Measurements from ENCODE around the gene EFCAB7. TPM values are rescaled to one million over a fixed set of nuclear protein-coding genes. Genes with fewer than 3 reads are reported as not detected.

The EFCAB7 gene
- total and polyA plus RNA-seq, 2 of the 8 experiments (the other 6 are each of a cell fraction or from before 2014, with no cell fraction given), result 1.1 to 3.1 TPM

DNA sequence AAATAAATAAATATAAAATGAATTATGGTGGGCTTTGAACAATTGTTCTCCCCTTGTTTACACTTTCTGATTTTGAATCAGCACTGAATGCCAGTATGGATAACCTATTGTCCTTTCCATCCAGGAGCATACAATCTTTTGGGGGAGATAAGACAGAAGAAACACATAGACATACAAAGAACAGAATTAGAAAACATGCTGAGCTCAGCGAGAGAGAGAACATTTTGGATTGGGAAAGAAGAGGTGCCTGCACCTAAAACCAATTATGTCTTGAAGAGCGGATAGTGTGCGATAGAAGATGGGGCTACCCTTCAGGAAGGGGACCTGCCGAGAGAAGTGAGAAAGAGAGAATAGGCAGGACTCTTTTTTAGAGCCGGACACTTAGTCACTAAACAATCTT is 76.5 kb downstream of the EFCAB7 start:
- no peak overlapping the region for H2BK120ac ChIP-seq (replicated peaks; ENCODE audit: low read depth, low read length)
- H2BK20ac ChIP-seq (ENCODE audit: low read length), result no peak overlapping the region
- 93% methylated on average over 5 of the region's 5 CpGs; no CpG with 5 or more reads in 1 of the 2 experiments for WGBS, 2 experiments (ENCODE audit: extremely low coverage in 1 of 2, insufficient coverage in 1 of 2, insufficient read length in 1 of 2, insufficient replicate concordance in 2 of 2, low coverage in 1 of 2, low lambda C conversion rate in 2 of 2, missing lambda C conversion rate in 1 of 2)
- CTCF ChIA-PET (ENCODE audit: partially characterized antibody), result no interaction called here
- POLR2A ChIA-PET (ENCODE audit: partially characterized antibody), result interaction anchor here (0.9 kb wide), 1 partner anchor 12 kb away, joined by 3 read pairs; no protein-coding TSS in a partner anchor
- no peak overlapping the region for H2AK5ac ChIP-seq (ENCODE audit: low read depth, low read length)
- H4K5ac ChIP-seq (ENCODE audit: insufficient read length, low read depth, low read length), result no peak overlapping the region
- no peak overlapping the region for H2AFZ ChIP-seq (ENCODE audit: low read length)
- H3K9me3 ChIP-seq (ENCODE audit: insufficient read depth in 2 of 2, low read depth in 1 of 2, low read length in 1 of 2), result no peaks in the 10 kb centered on the region
- H3K56ac ChIP-seq (replicated peaks; ENCODE audit: insufficient read length, low read depth, low read length), result no peak overlapping the region
- H3K79me2 ChIP-seq (ENCODE audit: control insufficient read depth in 1 of 2, insufficient read depth in 2 of 2, low read length in 2 of 2), result peaks cover 0 to 5% of the 10 kb centered on the region in 2 experiments; a peak in 1 of 4 replicates
- H4K20me1 ChIP-seq (replicated peaks in 1 of 2; ENCODE audit: control insufficient read depth in 1 of 2, insufficient read depth in 2 of 2, low read length in 2 of 2), result peaks cover 0 to 4% of the 10 kb centered on the region in 2 experiments
- H3K4me1 ChIP-seq (replicated peaks in 1 of 4; ENCODE audit: control insufficient read depth in 3 of 4, insufficient read depth in 4 of 4, low read length in 3 of 4), result peaks cover 0 to 4% (median 0%) of the 10 kb centered on the region in 4 experiments; a peak in 2 of 7 replicates
- H3K4ac ChIP-seq (replicated peaks; ENCODE audit: insufficient read length, low read depth, low read length), result no peak overlapping the region
- H3K4me2 ChIP-seq (ENCODE audit: insufficient read depth in 1 of 2, low read depth in 2 of 2, low read length in 2 of 2), result no peak overlapping the region
- H3K4me3 ChIP-seq (ENCODE audit: extremely low read depth in 1 of 4, insufficient read depth in 2 of 4, low read depth in 3 of 4, low read length in 4 of 4), result no peak overlapping the region
- no peak overlapping the region for H3K14ac ChIP-seq (ENCODE audit: insufficient read length)
- FAIRE-seq, result no peak
- no peaks in the 10 kb centered on the region for H3K36me3 ChIP-seq (ENCODE audit: control insufficient read depth in 2 of 4, insufficient read depth in 4 of 4, low read length in 3 of 4)
- no peak for DNase-seq (ENCODE audit: low read depth in 1 of 2, low spot score in 2 of 2)
- H3K27me3 ChIP-seq (replicated peaks in 1 of 4; ENCODE audit: control insufficient read depth in 3 of 4, extremely low read depth in 1 of 4, insufficient read depth in 3 of 4, low read length in 3 of 4), result no peaks in the 10 kb centered on the region; a peak in 1 of 7 replicates
- H4K91ac ChIP-seq (replicated peaks; ENCODE audit: insufficient read length, low read length), result no peak overlapping the region
- H3K27ac ChIP-seq (ENCODE audit: low read depth, low read length), result no peak overlapping the region
- no peak overlapping the region for H3K9ac ChIP-seq (replicated peaks in 1 of 4; ENCODE audit: extremely low read depth in 1 of 4, low read depth in 3 of 4, low read length in 3 of 4)
- no peak overlapping the region for H2BK12ac ChIP-seq (ENCODE audit: low read depth, low read length)
- no peak overlapping the region for H4K8ac ChIP-seq (ENCODE audit: extremely low read depth, insufficient read depth, low read length)
- H3K79me1 ChIP-seq (ENCODE audit: low read depth, low read length), result peaks cover 5% of the 10 kb centered on the region; the same call in 1 of the 2 replicates
- H3K23me2 ChIP-seq (ENCODE audit: low read depth, low read length), result no peaks in the 10 kb centered on the region
- no peak overlapping the region for H3K18ac ChIP-seq (ENCODE audit: extremely low read depth, low read length)
- no peak overlapping the region for H3K23ac ChIP-seq (ENCODE audit: insufficient read length)
- no peak overlapping the region for H2BK15ac ChIP-seq (ENCODE audit: low read length)
- H2BK5ac ChIP-seq (ENCODE audit: low read depth, low read length), result no peak overlapping the region
- no peak for TF ChIP-seq RBBP5 (IDR thresholded peaks at IDR 0.05; ENCODE audit: borderline replicate concordance, low read depth, low read length)
- TF ChIP-seq, protein P1, sequence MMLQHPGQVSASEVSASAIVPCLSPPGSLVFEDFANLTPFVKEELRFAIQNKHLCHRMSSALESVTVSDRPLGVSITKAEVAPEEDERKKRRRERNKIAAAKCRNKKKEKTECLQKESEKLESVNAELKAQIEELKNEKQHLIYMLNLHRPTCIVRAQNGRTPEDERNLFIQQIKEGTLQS (IDR thresholded peaks at IDR 0.05; ENCODE audit: insufficient read depth, low read depth, low read length), result no peak
- TF ChIP-seq HDAC6 (IDR thresholded peaks at IDR 0.05; ENCODE audit: low read depth, low read length), result no peak
- TF ChIP-seq SIRT6 (IDR thresholded peaks at IDR 0.05; ENCODE audit: low read length), result no peak
- no peak for TF ChIP-seq KDM5A (IDR thresholded peaks at IDR 0.05; ENCODE audit: low read length)
- no peak for TF ChIP-seq GABPA (IDR thresholded peaks at IDR 0.05; ENCODE audit: borderline replicate concordance, insufficient read depth, low read length)
- no peak for TF ChIP-seq CTBP2 (IDR thresholded peaks at IDR 0.05; ENCODE audit: borderline replicate concordance, insufficient read depth, insufficient read length, low read length)
- TF ChIP-seq, protein P2, sequence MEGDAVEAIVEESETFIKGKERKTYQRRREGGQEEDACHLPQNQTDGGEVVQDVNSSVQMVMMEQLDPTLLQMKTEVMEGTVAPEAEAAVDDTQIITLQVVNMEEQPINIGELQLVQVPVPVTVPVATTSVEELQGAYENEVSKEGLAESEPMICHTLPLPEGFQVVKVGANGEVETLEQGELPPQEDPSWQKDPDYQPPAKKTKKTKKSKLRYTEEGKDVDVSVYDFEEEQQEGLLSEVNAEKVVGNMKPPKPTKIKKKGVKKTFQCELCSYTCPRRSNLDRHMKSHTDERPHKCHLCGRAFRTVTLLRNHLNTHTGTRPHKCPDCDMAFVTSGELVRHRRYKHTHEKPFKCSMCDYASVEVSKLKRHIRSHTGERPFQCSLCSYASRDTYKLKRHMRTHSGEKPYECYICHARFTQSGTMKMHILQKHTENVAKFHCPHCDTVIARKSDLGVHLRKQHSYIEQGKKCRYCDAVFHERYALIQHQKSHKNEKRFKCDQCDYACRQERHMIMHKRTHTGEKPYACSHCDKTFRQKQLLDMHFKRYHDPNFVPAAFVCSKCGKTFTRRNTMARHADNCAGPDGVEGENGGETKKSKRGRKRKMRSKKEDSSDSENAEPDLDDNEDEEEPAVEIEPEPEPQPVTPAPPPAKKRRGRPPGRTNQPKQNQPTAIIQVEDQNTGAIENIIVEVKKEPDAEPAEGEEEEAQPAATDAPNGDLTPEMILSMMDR (IDR thresholded peaks at IDR 0.05; ENCODE audit: control extremely low read depth in 1 of 3, insufficient read depth in 1 of 3, low read depth in 1 of 3, low read length in 3 of 3), result no peak
- no peak for TF ChIP-seq EP300 (IDR thresholded peaks at IDR 0.05; ENCODE audit: borderline replicate concordance in 1 of 2, low read depth in 2 of 2, low read length in 2 of 2)
- TF ChIP-seq TCF12 (IDR thresholded peaks at IDR 0.05; ENCODE audit: low read depth, low read length), result no peak

All from H1 (cell line).